SU-DHL-6 (cell line): ENCODE measurements around the gene GREB1L.

Experiments used
- CTCF ChIP-seq: fragments of 200-600 bp; sonication (generic); IDR thresholded peaks from one replicate; pipeline ENCODE4 v1.5.1; 2017; ENCODE audit warnings: antibody characterized with exemption, mild to moderate bottlenecking, low read length, moderate library complexity; ENCODE audit not compliant: insufficient read depth, poor library complexity, severe bottlenecking
- EZH2phosphoT487 ChIP-seq: fragments of 200-600 bp; sonication (generic), shearing (Covaris generic); conservative IDR thresholded peaks from 2 replicates; pipeline ENCODE4 v1.6.1; 2018; ENCODE audit warnings: mild to moderate bottlenecking, antibody characterized with exemption, low read length, moderate library complexity, mixed read lengths

GRCh38 chr18:21449367-21450290 is 207.6 kb downstream of the GREB1L start:
- TF ChIP-seq CTCF (no peak), EZH2phosphoT487 (no peak)
